Measurements from ENCODE around the gene PVRIG. TPM values are rescaled to one million over a fixed set of nuclear protein-coding genes. Genes with fewer than 3 reads are reported as not detected.

Gene PVRIG
- polyA plus RNA-seq, 1 experiment = not detected

- ChIA-PET POLR2A (no interaction called here), CTCF (interaction anchor here (0.7 to 1.7 kb wide), 7 partner anchors 8 to 198 kb away, joined by 3 to 12 read pairs (median 3); no protein-coding TSS in a partner anchor)
- H3K4me3 ChIP-seq (ENCODE audit: low read depth, low read length) = no peak overlapping the region
- H3K27me3 ChIP-seq (ENCODE audit: control insufficient read depth, insufficient read depth, low read length) = no peaks in the 10 kb centered on the region
- no peaks in the 10 kb centered on the region for H3K36me3 ChIP-seq (ENCODE audit: control insufficient read depth, insufficient read depth, low read length)
- no peak for DNase-seq (ENCODE audit: low read depth)
- no peak for TF ChIP-seq CTCF (IDR thresholded peaks at IDR 0.05; ENCODE audit: insufficient read depth, low read depth, low read length)
Observed at GRCh38 chr7:100208911-100209408, 10.8 kb upstream of the PVRIG start.

GRCh38 chr7:100209493-100209892 is 10.3 kb upstream of the PVRIG start:
- no peaks in the 10 kb centered on the region for H3K27me3 ChIP-seq (ENCODE audit: control insufficient read depth, insufficient read depth, low read length)
- no peaks in the 10 kb centered on the region for H3K36me3 ChIP-seq (ENCODE audit: control insufficient read depth, insufficient read depth, low read length)
- CTCF ChIA-PET = interaction anchor here (0.6 to 1.5 kb wide), 7 partner anchors 9 to 799 kb away, joined by 3 to 5 read pairs (median 3); no protein-coding TSS in a partner anchor
- POLR2A ChIA-PET = no interaction called here
- no peak overlapping the region for H3K4me3 ChIP-seq (ENCODE audit: low read depth, low read length)
- no peak for DNase-seq (ENCODE audit: low read depth)
- no peak for TF ChIP-seq CTCF (IDR thresholded peaks at IDR 0.05; ENCODE audit: insufficient read depth, low read depth, low read length)

GRCh38 chr7:100210805-100211204 is 8.9 kb upstream of the PVRIG start:
- DNase-seq (ENCODE audit: low read depth) = no peak
- Histone ChIP-seq H3K36me3 (ENCODE audit: control insufficient read depth, insufficient read depth, low read length) (no peaks in the 10 kb centered on the region), H3K27me3 (ENCODE audit: control insufficient read depth, insufficient read depth, low read length) (no peaks in the 10 kb centered on the region), H3K4me3 (ENCODE audit: low read depth, low read length) (no peak overlapping the region)
- TF ChIP-seq CTCF (IDR thresholded peaks at IDR 0.05; ENCODE audit: insufficient read depth, low read depth, low read length) = no peak
- CTCF ChIA-PET = interaction anchor here (1.1 to 1.6 kb wide), 3 partner anchors 8 to 217 kb away, joined by 3 to 4 read pairs (median 3); no protein-coding TSS in a partner anchor
- POLR2A ChIA-PET = no interaction called here

GRCh38 chr7:100211342-100211780 is 8.4 kb upstream of the PVRIG start:
- no peaks in the 10 kb centered on the region for H3K27me3 ChIP-seq (ENCODE audit: control insufficient read depth, insufficient read depth, low read length)
- CTCF ChIA-PET = interaction anchor here (1.4 to 1.6 kb wide), 2 partner anchors 9 to 218 kb away, joined by 3 to 4 read pairs; no protein-coding TSS in a partner anchor
- no peak for TF ChIP-seq CTCF (IDR thresholded peaks at IDR 0.05; ENCODE audit: insufficient read depth, low read depth, low read length)
- H3K4me3 ChIP-seq (ENCODE audit: low read depth, low read length) = no peak overlapping the region
- DNase-seq (ENCODE audit: low read depth) = no peak
- POLR2A ChIA-PET = no interaction called here
- no peaks in the 10 kb centered on the region for H3K36me3 ChIP-seq (ENCODE audit: control insufficient read depth, insufficient read depth, low read length)

- POLR2A ChIA-PET = no interaction called here
Observed at GRCh38 chr7:100212631-100213286, 7.0 kb upstream of the PVRIG start.

More at GRCh38 chr7:100212631-100213286, 7.0 kb upstream of the PVRIG start:
- Histone ChIP-seq H3K36me3 (ENCODE audit: control insufficient read depth, insufficient read depth, low read length) (no peaks in the 10 kb centered on the region), H3K4me3 (ENCODE audit: low read depth, low read length) (no peak overlapping the region), H3K27me3 (ENCODE audit: control insufficient read depth, insufficient read depth, low read length) (no peaks in the 10 kb centered on the region)
- CTCF ChIA-PET = interaction anchor here (9.9 kb wide), 1 partner anchor 81 kb away, joined by 147 read pairs; no protein-coding TSS in a partner anchor
- no peak for DNase-seq (ENCODE audit: low read depth)
- TF ChIP-seq CTCF (IDR thresholded peaks at IDR 0.05; ENCODE audit: insufficient read depth, low read depth, low read length) = no peak

Data from BJ (cell line).